SKM-1 treated with dmso at 0.1 percent for 144 hours (cell line): ENCODE measurements around the gene WDR73.
A peak's percentile ranks its signal among the peaks of the same experiment; 100 is the strongest.

Experiments
- DNase-seq: peaks from one replicate; lab custom pipeline; 2025; ENCODE audit not compliant: unreplicated experiment; lab: John Stamatoyannopoulos, UW

WDR73 gene

GRCh38 chr15:84621358-84621979 is 32.6 kb downstream of the WDR73 start:
- no peak for DNase-seq

DNA sequence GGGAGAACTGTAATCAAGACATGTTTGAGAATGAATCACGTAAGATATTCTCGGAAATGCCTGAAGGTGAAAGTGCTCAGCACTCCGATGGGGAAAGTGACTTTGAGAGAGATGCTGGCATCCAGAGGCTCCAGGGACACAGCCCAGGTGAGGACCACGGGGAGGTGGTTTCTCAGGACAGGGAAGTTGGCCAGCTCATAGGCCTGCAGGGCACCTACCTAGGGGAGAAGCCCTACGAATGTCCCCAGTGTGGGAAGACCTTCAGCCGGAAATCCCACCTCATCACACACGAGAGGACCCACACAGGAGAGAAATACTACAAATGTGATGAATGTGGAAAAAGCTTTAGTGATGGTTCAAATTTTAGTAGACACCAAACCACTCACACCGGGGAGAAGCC is 33.5 kb downstream of the WDR73 start:
- no peak for DNase-seq

DNA sequence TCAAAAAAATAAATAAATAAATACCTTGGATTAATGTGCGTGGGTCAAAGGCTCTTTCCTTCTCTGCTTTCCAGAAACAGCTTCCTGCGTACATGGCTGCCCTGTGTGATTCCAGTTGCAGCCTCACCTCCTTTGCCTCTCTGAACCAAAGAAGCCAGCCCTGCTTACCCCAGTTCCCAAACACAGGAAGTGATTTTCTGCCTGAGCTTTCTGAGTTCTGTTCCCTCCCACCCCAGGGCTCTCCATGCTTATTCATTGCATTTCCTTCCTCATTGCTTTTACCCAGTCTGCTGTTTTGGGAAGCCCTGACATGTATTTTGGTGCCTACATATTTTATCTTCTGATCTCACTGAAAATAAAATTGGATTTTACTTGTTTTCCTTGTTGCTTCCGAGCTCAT is 37.8 kb downstream of the WDR73 start:
- DNase-seq = peak; percentile 51

DNA sequence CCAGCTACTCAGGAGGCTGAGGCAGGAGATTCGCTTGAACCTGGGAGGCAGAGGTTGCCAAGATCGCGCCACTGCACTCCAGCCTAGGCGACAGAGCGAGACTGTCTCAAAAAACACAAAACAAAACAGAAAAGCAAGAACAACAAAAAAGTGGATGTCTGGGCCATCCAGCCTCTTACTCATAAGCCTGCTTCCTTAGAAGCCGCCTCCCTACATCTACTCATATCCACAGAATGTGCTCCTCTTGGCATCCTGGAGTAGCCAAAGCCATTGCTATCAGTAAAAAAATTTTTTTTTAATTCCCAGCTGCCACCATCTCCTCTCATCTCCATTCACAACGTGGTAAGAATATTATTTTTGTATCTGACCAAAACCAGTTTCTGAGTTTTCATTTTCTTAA is 42.5 kb downstream of the WDR73 start:
- no peak for DNase-seq

GRCh38 chr15:84609818-84610525 is 44.1 kb downstream of the WDR73 start:
- no peak for DNase-seq

DNA sequence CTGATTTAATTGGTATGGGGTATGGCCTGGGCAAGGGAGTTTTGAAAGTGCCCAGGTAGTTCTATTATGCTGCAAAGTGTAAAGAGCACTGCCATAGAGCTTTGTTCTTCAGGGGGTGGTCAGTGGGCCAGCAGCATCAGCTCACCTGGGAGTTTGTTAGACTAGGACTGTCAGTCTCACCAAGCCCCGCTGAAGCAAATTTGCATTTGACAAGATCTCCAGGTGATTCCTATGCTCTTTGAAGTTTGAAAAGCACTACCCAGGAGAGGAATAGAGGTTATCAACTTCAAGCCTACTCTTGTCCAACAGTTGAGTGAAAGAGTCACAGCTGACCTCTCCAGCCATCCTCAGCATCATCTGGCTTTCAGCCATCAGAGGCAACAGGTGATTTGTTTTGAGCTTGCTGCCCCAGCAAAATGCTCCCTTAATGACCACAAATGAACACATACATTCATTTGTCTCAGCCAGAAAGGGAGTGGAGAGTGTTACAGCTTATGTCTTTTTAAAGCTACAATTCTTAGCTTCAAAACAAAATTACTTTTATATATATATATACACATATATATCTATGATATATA is 45.3 kb downstream of the WDR73 start:
- DNase-seq = no peak

DNA sequence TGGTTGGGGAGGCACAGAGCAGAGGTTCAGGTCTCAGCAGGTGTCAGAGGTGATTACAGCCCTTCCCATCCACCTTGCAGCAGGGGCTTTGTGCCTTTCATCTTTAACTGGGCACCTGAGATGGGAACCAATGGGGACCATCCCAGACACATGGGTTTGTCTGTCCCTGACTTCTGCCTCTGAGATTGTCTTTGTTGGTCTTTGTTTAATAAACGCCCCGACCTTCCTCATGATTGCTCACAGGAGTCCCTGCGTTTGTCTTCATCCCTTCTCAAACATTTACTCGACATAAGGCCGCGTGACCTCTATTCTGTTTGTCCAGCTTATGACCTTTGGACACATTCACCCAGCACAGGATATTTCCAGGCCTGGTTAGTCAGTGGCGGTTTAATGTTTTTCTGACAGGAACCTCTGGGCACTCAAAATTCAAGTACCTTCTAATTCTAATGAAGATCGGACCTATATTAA is 47.4 kb downstream of the WDR73 start:
- DNase-seq = no peak

- no peak for DNase-seq
Observed at GRCh38 chr15:84605554-84605882, 48.6 kb downstream of the WDR73 start.

DNA sequence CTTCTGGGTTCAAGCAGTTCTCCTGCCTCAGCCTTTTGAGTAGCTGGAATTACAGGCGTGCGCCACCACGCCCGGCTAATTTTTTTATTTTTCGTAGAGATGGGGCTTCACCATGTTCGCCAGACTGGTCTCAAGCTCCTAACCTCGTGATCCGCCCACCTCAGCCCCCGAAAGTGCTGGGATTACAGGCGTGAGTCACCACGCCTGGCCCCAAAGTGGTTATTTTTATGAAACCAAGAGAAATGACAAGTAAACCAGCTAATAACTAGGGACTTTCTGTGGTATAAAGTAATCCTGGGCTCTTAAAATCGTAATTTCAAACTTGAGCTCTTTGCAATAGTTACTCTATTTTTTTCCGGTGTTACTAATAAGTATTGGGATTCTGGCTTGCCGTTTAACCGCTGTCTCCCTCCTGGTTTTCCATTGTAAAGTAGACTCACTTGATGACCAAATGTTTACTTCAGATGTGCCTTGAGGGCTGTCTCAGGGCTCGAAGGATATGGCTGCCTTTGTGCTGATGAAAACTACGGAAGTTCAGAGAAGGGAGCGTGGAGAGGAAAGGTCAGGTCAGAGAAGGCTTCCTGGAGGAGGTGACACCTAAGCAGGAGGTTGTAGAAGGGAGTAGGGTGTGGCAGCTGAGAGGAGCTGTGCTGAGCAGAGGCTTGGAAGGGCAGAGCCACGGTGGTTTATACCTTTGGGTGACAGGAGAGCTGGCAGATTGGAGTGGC is 49.1 kb downstream of the WDR73 start:
- DNase-seq = no peak

- DNase-seq = no peak
Observed at GRCh38 chr15:84603630-84604379, 50.3 kb downstream of the WDR73 start.

GRCh38 chr15:84601555-84601838 is 52.6 kb downstream of the WDR73 start:
- DNase-seq = no peak

- peak; percentile 94 for DNase-seq
Observed at GRCh38 chr15:84600687-84601554, 53.2 kb downstream of the WDR73 start, which contains the start of gene ZSCAN2. TSS of gene ZSCAN2 (plus strand) at chr15:84601009. CDS start at chr15:84603928, 2,919 bp downstream.

DNA sequence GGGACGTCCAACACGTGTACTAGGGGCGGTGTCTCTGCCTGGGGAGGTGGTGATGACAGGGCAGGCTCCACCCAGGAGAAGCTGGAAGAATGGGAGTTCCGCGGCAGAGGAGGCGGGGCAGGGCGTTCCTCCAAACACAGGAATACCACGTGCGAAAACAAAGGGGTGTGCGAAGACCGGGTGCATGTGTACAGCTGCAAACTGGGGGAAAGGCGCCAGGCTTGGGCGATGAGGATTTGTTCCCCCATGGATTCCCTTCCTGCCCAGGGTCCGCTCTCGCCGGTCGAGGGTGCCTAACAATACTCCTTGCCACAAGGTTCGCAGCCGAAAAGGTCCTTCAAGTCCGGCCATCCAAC is 53.8 kb downstream of the WDR73 start:
- DNase-seq = peak; percentile 46

- DNase-seq = no peak
Observed at GRCh38 chr15:84599906-84600305, 54.2 kb downstream of the WDR73 start.

DNA sequence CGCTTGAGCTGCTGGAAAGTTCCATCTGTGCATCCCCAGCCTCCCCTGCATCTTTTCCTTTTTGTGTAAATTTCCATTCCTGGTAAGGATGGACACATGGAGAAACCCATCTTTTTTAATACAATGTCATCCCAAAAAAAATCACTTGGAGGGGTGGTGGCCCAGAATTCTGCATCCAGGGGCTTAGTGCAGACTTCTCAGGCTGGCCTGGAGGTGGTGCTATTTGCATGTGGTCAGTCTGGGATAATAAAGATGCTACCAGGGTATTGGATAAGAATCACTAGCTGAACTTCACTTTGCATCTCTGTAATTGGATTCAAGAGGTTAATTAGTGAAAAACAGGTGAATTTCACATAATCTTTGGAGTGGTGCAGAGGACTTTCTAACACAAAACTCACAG is 55.1 kb downstream of the WDR73 start:
- DNase-seq = peak; percentile 55

- peak; percentile 97 for DNase-seq
Observed at GRCh38 chr15:84598250-84598649, 55.8 kb downstream of the WDR73 start.

- no peak for DNase-seq
Observed at GRCh38 chr15:84597296-84597695, 56.8 kb downstream of the WDR73 start.

- peak; percentile 47 for DNase-seq
Observed at GRCh38 chr15:84595660-84596059, 58.4 kb downstream of the WDR73 start.

DNA sequence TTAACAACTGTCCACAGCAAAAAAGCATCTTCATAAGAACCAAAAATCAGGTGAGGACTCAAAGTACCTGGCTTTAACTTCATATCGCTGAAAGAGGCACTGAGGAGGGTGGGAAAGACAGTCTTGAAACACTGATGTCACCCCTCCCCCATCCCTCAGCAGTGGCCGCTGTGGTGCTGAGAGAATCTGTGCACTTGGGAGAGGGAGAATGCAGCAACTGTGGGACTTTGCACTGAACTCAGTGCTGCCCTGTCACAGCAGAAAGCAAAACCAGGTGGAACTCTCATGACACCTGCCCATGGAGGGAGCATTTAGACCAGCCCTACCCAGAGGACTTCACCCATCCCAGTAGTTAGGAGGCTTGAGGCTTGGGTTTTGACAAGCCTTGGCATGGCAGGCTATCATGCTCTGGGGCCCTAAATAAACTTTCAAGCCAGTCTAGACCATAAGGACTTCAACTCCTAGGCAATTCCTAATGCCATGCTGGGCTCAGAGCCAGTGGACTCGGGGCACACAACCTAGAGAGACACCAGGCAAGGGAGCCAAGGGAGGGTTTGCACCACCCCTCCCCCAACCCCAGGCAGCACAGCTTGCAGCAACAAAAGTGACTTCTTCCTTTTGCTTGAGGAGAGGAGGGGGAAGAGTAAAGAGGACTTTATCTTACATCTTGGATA is 59.3 kb downstream of the WDR73 start:
- peak; percentile 38 for DNase-seq

GRCh38 chr15:84591815-84592214 is 62.3 kb downstream of the WDR73 start:
- no peak for DNase-seq
